HL-60 (cell line): ENCODE data around the gene NDUFAF7.

Source experiments
- DNase-seq, 2 experiments: peaks; one replicate each; pipeline ENCODE4 v3.0.0-alpha.2; 2010 to 2020; ENCODE audit warnings: low read depth in 1 of 2, low spot score in 1 of 2
- H3K27ac ChIP-seq: fragments of 250-450 bp; sonication (Bioruptor Pico); replicated peaks from 2 replicates; pipeline ENCODE4 v1.5.1; 2020; ENCODE audit warnings: mild to moderate bottlenecking, moderate library complexity
- H3K27me3 ChIP-seq: fragments of 250-450 bp; sonication (Bioruptor Pico); 2 replicates; pipeline ENCODE4 v1.5.1; 2021; ENCODE audit warnings: mild to moderate bottlenecking, moderate library complexity; ENCODE audit not compliant: insufficient read depth, poor library complexity, severe bottlenecking
- H3K4me3 ChIP-seq: replicated peaks from 2 replicates; pipeline ENCODE4 v1.5.1; 2011; ENCODE audit warnings: mild to moderate bottlenecking, control low read depth, low read length; ENCODE audit not compliant: insufficient read depth
- GABPA ChIP-seq: IDR thresholded peaks from 2 replicates; pipeline ENCODE4 v1.6.1; 2012; ENCODE audit warnings: low read depth
- POLR2AphosphoS5 ChIP-seq: IDR thresholded peaks from 2 replicates; pipeline ENCODE4 v1.6.1; 2012; ENCODE audit warnings: low read depth
- SPI1 ChIP-seq: IDR thresholded peaks from 2 replicates; pipeline ENCODE4 v1.6.1; 2012; ENCODE audit warnings: low read depth, mild to moderate bottlenecking, borderline replicate concordance
- TF ChIP-seq, protein P1 (sequence below): IDR thresholded peaks from one replicate; pipeline ENCODE4 v1.5.1; 2011; ENCODE audit warnings: low read length, control low read depth, inconsistent platforms; ENCODE audit not compliant: insufficient read depth
- TF ChIP-seq, protein P2 (sequence below): IDR thresholded peaks from 2 replicates; pipeline ENCODE4 v1.6.1; 2012; ENCODE audit warnings: low read depth; ENCODE audit not compliant: insufficient replicate concordance

NDUFAF7 gene

GRCh38 chr2:37271376-37272067, 40.1 kb downstream of the NDUFAF7 start:
- no peak overlapping the region for H3K4me3 ChIP-seq
- H3K27ac ChIP-seq, result no peak overlapping the region
- no peak for TF ChIP-seq GABPA
- TF ChIP-seq SPI1, result no peak
- TF ChIP-seq, protein P1, sequence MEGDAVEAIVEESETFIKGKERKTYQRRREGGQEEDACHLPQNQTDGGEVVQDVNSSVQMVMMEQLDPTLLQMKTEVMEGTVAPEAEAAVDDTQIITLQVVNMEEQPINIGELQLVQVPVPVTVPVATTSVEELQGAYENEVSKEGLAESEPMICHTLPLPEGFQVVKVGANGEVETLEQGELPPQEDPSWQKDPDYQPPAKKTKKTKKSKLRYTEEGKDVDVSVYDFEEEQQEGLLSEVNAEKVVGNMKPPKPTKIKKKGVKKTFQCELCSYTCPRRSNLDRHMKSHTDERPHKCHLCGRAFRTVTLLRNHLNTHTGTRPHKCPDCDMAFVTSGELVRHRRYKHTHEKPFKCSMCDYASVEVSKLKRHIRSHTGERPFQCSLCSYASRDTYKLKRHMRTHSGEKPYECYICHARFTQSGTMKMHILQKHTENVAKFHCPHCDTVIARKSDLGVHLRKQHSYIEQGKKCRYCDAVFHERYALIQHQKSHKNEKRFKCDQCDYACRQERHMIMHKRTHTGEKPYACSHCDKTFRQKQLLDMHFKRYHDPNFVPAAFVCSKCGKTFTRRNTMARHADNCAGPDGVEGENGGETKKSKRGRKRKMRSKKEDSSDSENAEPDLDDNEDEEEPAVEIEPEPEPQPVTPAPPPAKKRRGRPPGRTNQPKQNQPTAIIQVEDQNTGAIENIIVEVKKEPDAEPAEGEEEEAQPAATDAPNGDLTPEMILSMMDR, result no peak
- TF ChIP-seq, protein P2, sequence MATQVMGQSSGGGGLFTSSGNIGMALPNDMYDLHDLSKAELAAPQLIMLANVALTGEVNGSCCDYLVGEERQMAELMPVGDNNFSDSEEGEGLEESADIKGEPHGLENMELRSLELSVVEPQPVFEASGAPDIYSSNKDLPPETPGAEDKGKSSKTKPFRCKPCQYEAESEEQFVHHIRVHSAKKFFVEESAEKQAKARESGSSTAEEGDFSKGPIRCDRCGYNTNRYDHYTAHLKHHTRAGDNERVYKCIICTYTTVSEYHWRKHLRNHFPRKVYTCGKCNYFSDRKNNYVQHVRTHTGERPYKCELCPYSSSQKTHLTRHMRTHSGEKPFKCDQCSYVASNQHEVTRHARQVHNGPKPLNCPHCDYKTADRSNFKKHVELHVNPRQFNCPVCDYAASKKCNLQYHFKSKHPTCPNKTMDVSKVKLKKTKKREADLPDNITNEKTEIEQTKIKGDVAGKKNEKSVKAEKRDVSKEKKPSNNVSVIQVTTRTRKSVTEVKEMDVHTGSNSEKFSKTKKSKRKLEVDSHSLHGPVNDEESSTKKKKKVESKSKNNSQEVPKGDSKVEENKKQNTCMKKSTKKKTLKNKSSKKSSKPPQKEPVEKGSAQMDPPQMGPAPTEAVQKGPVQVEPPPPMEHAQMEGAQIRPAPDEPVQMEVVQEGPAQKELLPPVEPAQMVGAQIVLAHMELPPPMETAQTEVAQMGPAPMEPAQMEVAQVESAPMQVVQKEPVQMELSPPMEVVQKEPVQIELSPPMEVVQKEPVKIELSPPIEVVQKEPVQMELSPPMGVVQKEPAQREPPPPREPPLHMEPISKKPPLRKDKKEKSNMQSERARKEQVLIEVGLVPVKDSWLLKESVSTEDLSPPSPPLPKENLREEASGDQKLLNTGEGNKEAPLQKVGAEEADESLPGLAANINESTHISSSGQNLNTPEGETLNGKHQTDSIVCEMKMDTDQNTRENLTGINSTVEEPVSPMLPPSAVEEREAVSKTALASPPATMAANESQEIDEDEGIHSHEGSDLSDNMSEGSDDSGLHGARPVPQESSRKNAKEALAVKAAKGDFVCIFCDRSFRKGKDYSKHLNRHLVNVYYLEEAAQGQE, result no peak
- no peak for TF ChIP-seq POLR2AphosphoS5
- no peaks in the 10 kb centered on the region for H3K27me3 ChIP-seq
- no peak for DNase-seq

DNA sequence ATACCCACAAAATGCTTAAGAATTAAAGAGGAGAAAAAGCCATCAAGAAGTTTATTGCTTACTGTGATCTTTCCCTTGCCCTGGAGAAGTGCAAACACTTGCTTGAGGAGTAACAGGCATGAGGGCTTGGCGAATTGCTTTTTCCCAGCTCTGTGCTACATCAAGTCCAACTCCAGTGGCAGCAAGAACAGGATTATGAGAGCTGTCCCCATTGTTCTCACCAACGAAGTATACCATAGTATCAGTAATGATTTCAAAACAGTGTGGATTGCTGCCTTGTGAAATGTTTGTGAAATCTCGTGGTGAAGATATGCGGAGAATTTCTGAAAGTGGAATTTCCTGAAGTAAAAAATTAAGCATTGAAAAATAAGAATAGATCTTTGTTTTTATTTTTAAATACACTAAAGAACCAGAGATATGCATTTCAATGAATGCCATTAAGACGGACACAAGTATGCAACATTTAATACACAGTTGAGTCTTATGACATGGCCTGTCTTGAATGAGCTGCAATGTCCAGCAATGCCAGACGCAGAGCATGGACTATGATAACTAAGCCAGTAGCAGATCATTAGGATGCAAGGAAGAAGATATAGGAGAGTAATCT, 43.0 kb downstream of the NDUFAF7 start:
- Histone ChIP-seq H3K27ac (peak overlapping the region; percentile 23; the same call in 1 of the 2 replicates), H3K27me3 (no peaks in the 10 kb centered on the region), H3K4me3 (no peak overlapping the region)
- DNase-seq, result peak in 1 of 2 experiments; percentile 57
- TF ChIP-seq, protein P2, result no peak
- TF ChIP-seq, protein P1, result no peak
- TF ChIP-seq SPI1 (no peak), POLR2AphosphoS5 (no peak), GABPA (no peak)

DNA sequence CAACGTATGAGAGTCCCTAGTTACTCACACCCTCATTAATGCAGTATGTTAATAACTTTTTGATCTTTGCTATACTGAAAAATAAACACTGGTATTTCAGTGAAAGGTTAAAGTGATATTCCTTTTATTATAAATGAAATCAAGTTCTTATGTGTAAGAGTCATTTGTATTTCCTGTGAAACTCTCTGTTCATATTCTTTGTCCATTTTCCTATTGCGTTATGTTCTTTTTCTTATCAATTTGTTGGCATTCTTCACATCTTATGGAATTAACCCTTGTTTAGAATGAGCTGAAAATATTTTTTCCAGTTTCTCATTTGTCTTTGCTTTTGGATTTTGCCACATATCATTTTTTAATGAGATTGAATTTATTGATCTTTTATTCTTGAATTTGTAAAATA, 44.8 kb downstream of the NDUFAF7 start:
- H3K27ac ChIP-seq, result no peak overlapping the region
- H3K27me3 ChIP-seq, result no peaks in the 10 kb centered on the region
- no peak overlapping the region for H3K4me3 ChIP-seq
- TF ChIP-seq, protein P2, result no peak
- TF ChIP-seq, protein P1, result no peak
- TF ChIP-seq SPI1 (no peak), GABPA (no peak)
- DNase-seq, result no peak
